ENCODE measurements around the gene RIOK1. TPM values are rescaled to one million over a fixed set of nuclear protein-coding genes. Genes with fewer than 3 reads are reported as not detected.

Gene RIOK1
- total RNA-seq, 1 donor from 2014 or later, result 24.1 TPM

GRCh38 chr6:7390226-7390878 lies 744 bp downstream of the RIOK1 start:
- Mint-ChIP-seq H3K27ac (peak overlapping the region; percentile 99), H3K4me3 (peak overlapping the region; percentile 86), H3K4me1 (peaks cover 34% of the 10 kb centered on the region), H3K9me3 (no peaks in the 10 kb centered on the region), H3K36me3 (peaks cover 7% of the 10 kb centered on the region), H3K27me3 (ENCODE audit: low read depth) (no peaks in the 10 kb centered on the region)
- DNase-seq (ENCODE audit: low spot score in 2 of 2, unreplicated experiment in 2 of 2), result no peak
- TF ChIP-seq, protein P1, sequence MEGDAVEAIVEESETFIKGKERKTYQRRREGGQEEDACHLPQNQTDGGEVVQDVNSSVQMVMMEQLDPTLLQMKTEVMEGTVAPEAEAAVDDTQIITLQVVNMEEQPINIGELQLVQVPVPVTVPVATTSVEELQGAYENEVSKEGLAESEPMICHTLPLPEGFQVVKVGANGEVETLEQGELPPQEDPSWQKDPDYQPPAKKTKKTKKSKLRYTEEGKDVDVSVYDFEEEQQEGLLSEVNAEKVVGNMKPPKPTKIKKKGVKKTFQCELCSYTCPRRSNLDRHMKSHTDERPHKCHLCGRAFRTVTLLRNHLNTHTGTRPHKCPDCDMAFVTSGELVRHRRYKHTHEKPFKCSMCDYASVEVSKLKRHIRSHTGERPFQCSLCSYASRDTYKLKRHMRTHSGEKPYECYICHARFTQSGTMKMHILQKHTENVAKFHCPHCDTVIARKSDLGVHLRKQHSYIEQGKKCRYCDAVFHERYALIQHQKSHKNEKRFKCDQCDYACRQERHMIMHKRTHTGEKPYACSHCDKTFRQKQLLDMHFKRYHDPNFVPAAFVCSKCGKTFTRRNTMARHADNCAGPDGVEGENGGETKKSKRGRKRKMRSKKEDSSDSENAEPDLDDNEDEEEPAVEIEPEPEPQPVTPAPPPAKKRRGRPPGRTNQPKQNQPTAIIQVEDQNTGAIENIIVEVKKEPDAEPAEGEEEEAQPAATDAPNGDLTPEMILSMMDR (IDR thresholded peaks at IDR 0.05; ENCODE audit: unreplicated experiment), result no peak

DNA sequence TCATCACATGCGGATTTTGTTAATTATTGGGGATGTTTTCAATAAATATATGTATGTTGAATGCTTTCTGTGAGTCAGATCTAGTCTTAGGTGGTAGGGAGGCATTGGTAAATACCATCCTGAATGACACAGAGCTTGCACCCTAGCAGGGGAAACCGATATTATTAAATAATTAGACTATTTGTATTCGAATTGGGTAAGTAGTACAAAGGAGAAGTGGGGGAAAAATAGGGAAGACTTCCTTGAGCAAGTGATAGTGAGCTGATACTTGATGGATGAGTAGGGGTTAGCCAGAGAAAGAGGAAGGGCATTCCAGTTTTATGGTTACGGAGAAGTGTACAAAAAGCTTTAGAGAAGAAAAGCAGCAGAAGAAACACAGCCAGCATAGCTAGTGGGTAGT lies 1.5 kb downstream of the RIOK1 start:
- no peak overlapping the region for H3K27ac Mint-ChIP-seq
- DNase-seq (ENCODE audit: low spot score in 2 of 2, unreplicated experiment in 2 of 2), result no peak
- peak overlapping the region; percentile 86 for H3K4me3 Mint-ChIP-seq
- H3K36me3 Mint-ChIP-seq, result peaks cover 11% of the 10 kb centered on the region
- TF ChIP-seq, protein P1 (IDR thresholded peaks at IDR 0.05; ENCODE audit: unreplicated experiment), result no peak
- H3K27me3 Mint-ChIP-seq (ENCODE audit: low read depth), result no peaks in the 10 kb centered on the region
- peaks cover 34% of the 10 kb centered on the region for H3K4me1 Mint-ChIP-seq
- H3K9me3 Mint-ChIP-seq, result no peaks in the 10 kb centered on the region

GRCh38 chr6:7392402-7392801 lies 2.8 kb downstream of the RIOK1 start:
- Mint-ChIP-seq H3K4me3 (no peak overlapping the region), H3K27me3 (ENCODE audit: low read depth) (no peaks in the 10 kb centered on the region), H3K4me1 (peaks cover 34% of the 10 kb centered on the region), H3K36me3 (peaks cover 12% of the 10 kb centered on the region), H3K27ac (no peak overlapping the region), H3K9me3 (no peaks in the 10 kb centered on the region)
- DNase-seq (ENCODE audit: low spot score in 2 of 2, unreplicated experiment in 2 of 2), result no peak
- TF ChIP-seq, protein P1 (IDR thresholded peaks at IDR 0.05; ENCODE audit: unreplicated experiment), result no peak

DNA sequence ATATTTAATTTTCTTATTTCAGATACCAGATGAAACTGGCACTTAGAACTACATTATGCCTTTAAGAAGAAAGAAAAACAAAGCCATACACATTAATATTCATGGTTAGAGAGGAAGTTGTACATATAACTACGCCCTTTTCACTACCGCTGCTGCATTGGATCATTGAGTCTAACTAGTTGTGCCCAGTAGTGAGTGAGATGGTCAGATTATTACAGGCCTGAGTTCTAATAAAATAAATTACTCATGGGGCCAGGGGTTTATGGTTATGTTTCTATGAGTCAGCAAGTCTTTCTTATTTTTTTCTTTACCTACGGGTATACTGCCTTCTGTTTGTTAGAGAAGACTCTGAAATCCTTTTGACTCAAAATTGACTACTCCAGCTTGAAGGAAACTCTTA lies 11.5 kb downstream of the RIOK1 start:
- H3K27ac Mint-ChIP-seq, result peak overlapping the region; percentile 19
- TF ChIP-seq, protein P1 (IDR thresholded peaks at IDR 0.05; ENCODE audit: unreplicated experiment), result no peak
- H3K9me3 Mint-ChIP-seq, result no peaks in the 10 kb centered on the region
- H3K4me1 Mint-ChIP-seq, result no peaks in the 10 kb centered on the region
- peaks cover 35% of the 10 kb centered on the region for H3K36me3 Mint-ChIP-seq
- no peaks in the 10 kb centered on the region for H3K27me3 Mint-ChIP-seq (ENCODE audit: low read depth)
- no peak overlapping the region for H3K4me3 Mint-ChIP-seq
- no peak for DNase-seq (ENCODE audit: low spot score in 2 of 2, unreplicated experiment in 2 of 2)

DNA sequence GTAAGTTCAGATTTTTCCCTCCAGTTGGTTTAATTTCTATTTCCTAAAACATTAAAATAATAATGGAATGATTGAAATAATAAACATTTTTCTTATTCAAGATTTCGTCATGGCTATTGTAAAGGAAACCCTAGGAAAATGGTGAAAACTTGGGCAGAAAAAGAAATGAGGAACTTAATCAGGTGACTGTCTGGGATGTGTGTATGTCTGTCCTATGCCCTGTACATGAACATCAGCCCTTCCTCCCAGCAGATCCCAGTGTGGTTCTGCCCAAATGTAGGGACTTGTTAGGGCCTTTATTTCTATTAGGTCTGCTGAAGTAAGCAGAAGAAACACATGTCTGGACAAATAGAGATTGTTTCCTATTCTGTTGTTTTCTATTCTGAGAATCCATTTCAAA lies 13.1 kb downstream of the RIOK1 start:
- no peaks in the 10 kb centered on the region for H3K4me1 Mint-ChIP-seq
- DNase-seq (ENCODE audit: low spot score in 2 of 2, unreplicated experiment in 2 of 2), result no peak
- H3K36me3 Mint-ChIP-seq, result peaks cover 41% of the 10 kb centered on the region
- H3K27ac Mint-ChIP-seq, result no peak overlapping the region
- TF ChIP-seq, protein P1 (IDR thresholded peaks at IDR 0.05; ENCODE audit: unreplicated experiment), result no peak
- no peak overlapping the region for H3K4me3 Mint-ChIP-seq
- H3K27me3 Mint-ChIP-seq (ENCODE audit: low read depth), result no peaks in the 10 kb centered on the region
- H3K9me3 Mint-ChIP-seq, result no peaks in the 10 kb centered on the region
